ENCODE measurements around the gene TNS1. TPM values are rescaled to one million over a fixed set of nuclear protein-coding genes. Genes with fewer than 3 reads are reported as not detected.

The TNS1 gene
- total RNA-seq, 1 donor from 2014 or later: 54.5 TPM

- TF ChIP-seq CTCF (IDR thresholded peaks at IDR 0.05; ENCODE audit: insufficient read depth, low read length, poor library complexity, severe bottlenecking): no peak
- Histone ChIP-seq H3K27me3 (ENCODE audit: control insufficient read depth, insufficient read depth, low read length) (no peaks in the 10 kb centered on the region), H3K36me3 (ENCODE audit: control insufficient read depth, insufficient read depth, low read length) (peaks cover 8% of the 10 kb centered on the region), H3K4me3 (ENCODE audit: low read depth, low read length) (no peak overlapping the region)
- no peak for DNase-seq (ENCODE audit: low read depth)
Observed at GRCh38 chr2:217826991-217827390, 175.8 kb downstream of the TNS1 start.

GRCh38 chr2:217826520-217826919 lies 176.3 kb downstream of the TNS1 start:
- no peak for DNase-seq (ENCODE audit: low read depth)
- Histone ChIP-seq H3K36me3 (ENCODE audit: control insufficient read depth, insufficient read depth, low read length) (peaks cover 8% of the 10 kb centered on the region), H3K27me3 (ENCODE audit: control insufficient read depth, insufficient read depth, low read length) (no peaks in the 10 kb centered on the region), H3K4me3 (ENCODE audit: low read depth, low read length) (no peak overlapping the region)
- no peak for TF ChIP-seq CTCF (IDR thresholded peaks at IDR 0.05; ENCODE audit: insufficient read depth, low read length, poor library complexity, severe bottlenecking)

- Histone ChIP-seq H3K27me3 (ENCODE audit: control insufficient read depth, insufficient read depth, low read length) (no peaks in the 10 kb centered on the region), H3K4me3 (ENCODE audit: low read depth, low read length) (no peak overlapping the region), H3K36me3 (ENCODE audit: control insufficient read depth, insufficient read depth, low read length) (peaks cover 5% of the 10 kb centered on the region)
- no peak for DNase-seq (ENCODE audit: low read depth)
- no peak for TF ChIP-seq CTCF (IDR thresholded peaks at IDR 0.05; ENCODE audit: insufficient read depth, low read length, poor library complexity, severe bottlenecking)
Observed at GRCh38 chr2:217825469-217826235, 177.1 kb downstream of the TNS1 start.

GRCh38 chr2:217824223-217824622 lies 178.6 kb downstream of the TNS1 start:
- no peak for DNase-seq (ENCODE audit: low read depth)
- TF ChIP-seq CTCF (IDR thresholded peaks at IDR 0.05; ENCODE audit: insufficient read depth, low read length, poor library complexity, severe bottlenecking): no peak
- Histone ChIP-seq H3K4me3 (ENCODE audit: low read depth, low read length) (no peak overlapping the region), H3K27me3 (ENCODE audit: control insufficient read depth, insufficient read depth, low read length) (no peaks in the 10 kb centered on the region), H3K36me3 (ENCODE audit: control insufficient read depth, insufficient read depth, low read length) (peaks cover 3% of the 10 kb centered on the region)

GRCh38 chr2:217823626-217824025 lies 179.2 kb downstream of the TNS1 start:
- no peak for TF ChIP-seq CTCF (IDR thresholded peaks at IDR 0.05; ENCODE audit: insufficient read depth, low read length, poor library complexity, severe bottlenecking)
- DNase-seq (ENCODE audit: low read depth): no peak
- peaks cover 3% of the 10 kb centered on the region for H3K36me3 ChIP-seq (ENCODE audit: control insufficient read depth, insufficient read depth, low read length)
- no peak overlapping the region for H3K4me3 ChIP-seq (ENCODE audit: low read depth, low read length)
- no peaks in the 10 kb centered on the region for H3K27me3 ChIP-seq (ENCODE audit: control insufficient read depth, insufficient read depth, low read length)

Measured in kidney epithelial cell (primary cell).